NCI-H510A (cell line): ENCODE results near the gene KIF20B.
A peak's percentile ranks its signal among the peaks of the same experiment; 100 is the strongest.
"Not testable (repeated sequence)": the region's sequence is repeated elsewhere in the genome, so short reads cannot be mapped to it uniquely, and the experiment has no call there.

Experiments
- DNase-seq: peaks from one replicate; lab custom pipeline; 2025; lab: John Stamatoyannopoulos, UW

The KIF20B gene

DNA sequence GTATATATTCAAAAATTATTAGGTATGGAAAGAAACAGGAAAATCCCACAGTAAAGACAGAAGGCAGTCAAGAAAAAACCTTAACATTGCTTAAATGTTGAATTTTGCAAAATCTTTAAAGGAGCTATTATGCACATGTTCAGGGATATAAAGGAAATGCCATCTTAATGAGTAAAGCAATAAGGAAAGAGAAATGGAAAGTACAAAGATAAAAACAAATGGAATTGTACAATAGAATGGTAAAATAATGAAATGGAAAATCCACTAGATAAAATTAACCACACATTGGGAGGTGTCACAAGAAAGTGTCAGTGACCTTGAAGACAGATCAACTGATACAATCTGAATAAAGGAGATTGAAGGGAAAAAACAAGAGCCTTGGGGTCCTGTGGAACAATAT lies 82.0 kb downstream of the KIF20B start:
- no peak for DNase-seq

GRCh38 chr10:89785095-89785494 lies 83.7 kb downstream of the KIF20B start:
- DNase-seq, result no peak

GRCh38 chr10:89789188-89789877 lies 87.9 kb downstream of the KIF20B start:
- DNase-seq, result no peak

DNA sequence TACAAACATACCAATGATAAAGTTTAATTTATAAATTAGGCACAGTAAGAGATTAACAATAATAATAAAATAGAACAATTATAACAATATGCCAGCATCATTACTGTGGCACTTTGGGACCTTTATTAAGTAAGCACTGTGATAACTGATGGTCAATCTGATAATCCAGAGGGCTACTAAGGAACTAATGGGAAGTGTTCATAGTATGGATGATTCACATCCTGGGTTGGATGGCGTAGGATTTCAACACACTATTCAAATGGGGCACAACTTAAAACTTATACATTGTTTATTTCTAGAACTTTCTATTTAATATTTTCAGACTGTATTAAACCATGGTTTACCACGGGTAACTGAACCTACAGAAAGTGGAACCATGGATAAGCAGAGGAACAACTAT lies 90.8 kb downstream of the KIF20B start:
- no peak for DNase-seq

DNA sequence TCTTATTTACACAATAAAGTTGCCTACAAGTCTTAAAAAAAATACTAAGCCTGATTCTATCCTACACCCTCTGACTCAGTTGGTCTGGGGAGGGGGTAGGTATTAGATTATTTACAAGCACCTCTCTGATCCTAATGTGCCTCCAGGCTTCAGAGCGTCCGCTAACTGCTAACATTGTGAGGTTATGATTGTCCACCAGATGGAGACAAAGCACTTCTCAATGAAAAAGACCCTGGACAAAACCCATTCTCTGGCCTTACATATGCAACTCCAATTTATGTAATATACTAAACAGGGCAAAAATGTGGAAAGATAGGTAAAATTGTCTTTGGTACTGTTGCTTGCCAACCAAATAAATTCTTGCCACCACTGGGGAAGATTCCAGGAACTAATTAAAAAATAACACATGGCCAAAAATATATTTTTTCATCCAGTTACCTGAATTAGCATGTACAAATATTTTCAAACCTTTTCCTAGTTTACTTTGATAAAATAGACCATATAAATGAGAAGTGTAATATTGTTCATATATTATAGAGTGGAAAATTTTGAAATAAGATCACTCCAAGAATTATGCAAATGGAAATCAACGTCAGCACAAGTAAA lies 92.4 kb downstream of the KIF20B start:
- DNase-seq, result peak; percentile 19

DNA sequence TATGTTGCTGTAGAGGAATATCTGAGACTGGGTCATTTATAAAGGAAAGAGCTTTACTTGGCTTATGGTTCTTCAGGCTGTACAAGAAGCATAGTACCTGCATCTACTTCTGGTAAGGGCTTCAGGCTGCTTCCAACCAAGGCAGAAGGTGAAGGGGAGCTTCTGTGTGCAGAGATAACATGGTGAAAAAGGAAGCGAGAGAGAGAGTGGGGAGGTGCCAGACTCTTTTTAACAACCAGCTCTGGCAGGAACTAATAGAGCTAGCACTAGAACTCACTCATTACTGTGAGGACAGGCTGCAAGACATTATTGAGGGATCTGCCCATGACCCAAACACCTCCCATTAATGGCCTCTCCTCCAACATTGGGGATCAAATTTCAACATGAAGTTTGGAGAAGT lies 94.5 kb downstream of the KIF20B start:
- DNase-seq, result no peak

- no peak for DNase-seq
Measured at GRCh38 chr10:89798092-89798491, 96.7 kb downstream of the KIF20B start.

DNA sequence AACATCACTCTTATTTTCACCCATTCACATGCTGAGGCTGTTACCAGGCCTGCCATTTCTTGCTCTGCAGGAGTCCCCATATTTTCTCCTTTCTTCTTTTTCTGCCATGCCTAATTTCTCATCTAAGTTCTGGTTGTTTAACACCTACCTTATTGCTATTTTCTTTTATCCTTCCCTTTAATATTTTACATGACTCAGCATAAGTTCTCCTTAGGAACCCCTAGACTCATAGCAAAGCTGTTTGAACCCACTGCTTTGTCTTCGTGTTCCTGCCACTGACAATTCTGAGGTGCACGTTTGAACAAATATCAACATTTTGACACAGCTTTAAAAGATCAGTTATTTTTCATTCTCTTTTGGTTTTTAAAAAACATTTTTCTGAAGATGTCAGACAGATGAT lies 98.2 kb downstream of the KIF20B start:
- DNase-seq, result no peak

GRCh38 chr10:89805599-89806013 lies 104.2 kb downstream of the KIF20B start:
- DNase-seq, result no peak

DNA sequence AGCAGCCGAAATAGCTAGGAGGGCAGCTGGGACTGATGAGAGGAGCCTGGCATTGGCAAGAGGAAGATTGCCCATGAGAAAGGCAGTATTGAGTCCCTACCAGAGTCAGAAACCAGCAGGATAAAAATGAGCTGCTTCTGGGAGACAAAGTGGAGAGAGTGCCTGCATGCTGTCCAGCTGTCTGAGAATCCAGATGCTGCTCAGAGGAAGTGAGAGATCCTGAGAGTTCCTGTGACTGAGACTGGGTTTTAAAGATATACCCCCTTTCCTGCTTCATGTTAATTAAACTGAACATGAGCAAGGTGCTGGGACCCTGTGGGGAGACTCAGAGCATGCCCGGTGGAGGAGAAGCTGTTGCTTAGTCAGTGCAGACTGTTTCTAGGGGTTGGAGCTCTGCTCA lies 107.5 kb downstream of the KIF20B start:
- DNase-seq, result no peak

GRCh38 chr10:89809766-89810165 lies 108.4 kb downstream of the KIF20B start:
- DNase-seq, result no peak

GRCh38 chr10:89810908-89811525 lies 109.6 kb downstream of the KIF20B start:
- no peak for DNase-seq

- DNase-seq, result no peak
Measured at GRCh38 chr10:89813546-89813945, 112.2 kb downstream of the KIF20B start.

GRCh38 chr10:89814278-89814677 lies 112.9 kb downstream of the KIF20B start:
- DNase-seq, result no peak

GRCh38 chr10:89815049-89815853 lies 113.9 kb downstream of the KIF20B start:
- DNase-seq, result no peak

DNA sequence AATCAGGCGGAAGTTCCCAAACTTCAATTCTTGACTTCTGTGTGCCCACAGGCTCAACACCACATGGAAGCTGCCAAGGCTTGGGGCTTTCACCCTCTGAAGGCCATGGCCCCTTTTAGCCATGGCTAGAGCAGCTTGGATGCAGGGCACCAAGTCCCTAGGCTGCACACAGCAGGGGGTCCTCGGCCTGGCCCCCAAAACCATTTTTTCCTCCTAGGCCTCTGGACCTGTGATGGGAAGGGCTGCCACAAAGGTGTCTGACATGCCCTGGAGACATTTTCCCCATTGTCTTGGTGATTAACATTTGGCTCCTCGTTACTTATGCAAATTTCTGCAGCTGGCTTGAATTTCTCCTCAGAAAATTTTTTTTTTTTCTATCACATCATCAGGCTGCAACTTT lies 117.6 kb downstream of the KIF20B start:
- not testable (repeated sequence) for DNase-seq
